ENCODE data around the gene FKBP14.

FKBP14 gene

GRCh38 chr7:30026229-30027064 lies at the start of gene FKBP14:
FKBP14 (minus strand) TSS chr7:30026702; CDS start chr7:30026508, 194 bp downstream.
- peak; percentile 99 for DNase-seq (ENCODE audit: extremely low read depth, low read depth)
- TF ChIP-seq CTCF (IDR thresholded peaks at IDR 0.05; ENCODE audit: low read depth, low read length) = no peak

GRCh38 chr7:30074422-30075030 lies 48.0 kb upstream of the FKBP14 start:
- no peak for DNase-seq (ENCODE audit: extremely low read depth, low read depth)
- TF ChIP-seq CTCF (IDR thresholded peaks at IDR 0.05; ENCODE audit: low read depth, low read length) = peak; percentile 43

- no peak for TF ChIP-seq CTCF (IDR thresholded peaks at IDR 0.05; ENCODE audit: low read depth, low read length)
- DNase-seq (ENCODE audit: extremely low read depth, low read depth) = no peak
These were observed 46.2 kb upstream of the FKBP14 start for GRCh38 chr7:30072735-30073134.

GRCh38 chr7:30070052-30070451 lies 43.5 kb upstream of the FKBP14 start:
- DNase-seq (ENCODE audit: extremely low read depth, low read depth) = no peak
- no peak for TF ChIP-seq CTCF (IDR thresholded peaks at IDR 0.05; ENCODE audit: low read depth, low read length)

DNA sequence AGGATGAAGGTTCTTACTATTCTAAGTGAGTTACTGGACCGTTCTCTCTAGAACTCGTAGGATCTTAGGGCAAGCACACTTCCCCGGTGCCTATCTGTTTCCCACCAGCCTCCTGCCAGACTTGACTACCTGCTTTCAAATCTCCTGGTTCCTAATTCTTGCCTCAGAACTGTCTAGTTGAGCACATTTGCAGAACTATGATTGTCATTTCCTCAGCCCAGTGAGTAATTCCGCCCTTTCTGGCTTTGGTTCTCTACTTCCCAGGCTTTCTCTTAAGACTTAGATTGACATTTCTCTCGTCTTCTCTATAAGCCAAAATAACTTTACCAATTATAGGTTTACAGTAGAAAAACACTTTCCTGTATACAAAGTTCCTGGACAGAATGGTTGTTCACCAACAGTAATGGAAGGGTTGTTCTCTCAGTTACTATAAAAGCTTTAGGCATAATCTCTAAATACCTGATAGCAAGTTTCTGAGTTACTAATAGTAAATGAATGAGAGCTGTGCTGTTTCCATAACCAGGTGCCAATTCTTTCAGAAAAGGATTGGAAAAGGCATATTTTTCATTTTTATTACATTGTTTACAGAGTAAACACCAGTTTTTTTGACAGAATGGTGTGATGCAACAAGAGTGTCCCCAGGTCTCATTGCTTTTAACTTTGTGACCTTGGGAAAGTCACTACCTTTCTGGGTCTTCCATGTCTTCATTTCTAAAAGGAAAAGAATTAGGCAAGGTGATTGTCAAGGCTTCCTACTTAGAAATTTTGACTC lies 42.8 kb upstream of the FKBP14 start:
- DNase-seq (ENCODE audit: extremely low read depth, low read depth) = no peak
- no peak for TF ChIP-seq CTCF (IDR thresholded peaks at IDR 0.05; ENCODE audit: low read depth, low read length)

DNA sequence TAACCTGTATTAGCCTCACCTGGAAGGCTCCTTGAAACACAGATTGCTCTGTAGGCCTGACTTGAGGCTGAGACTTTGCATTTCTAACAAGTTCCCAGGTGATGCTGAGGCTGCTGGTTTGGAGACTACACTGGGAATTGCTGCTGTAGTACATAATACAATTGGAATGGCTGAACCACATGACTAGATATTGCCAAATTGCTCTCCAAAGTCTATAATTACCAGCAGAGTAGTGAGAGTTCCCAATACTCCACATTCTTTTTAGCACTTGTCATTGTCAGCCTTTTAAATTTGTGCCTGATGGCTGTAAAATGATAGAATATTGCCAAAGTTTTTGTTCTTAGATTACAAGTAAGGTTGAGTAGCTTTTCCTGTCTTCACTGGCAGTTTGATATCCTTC lies 41.6 kb upstream of the FKBP14 start:
- DNase-seq (ENCODE audit: extremely low read depth, low read depth) = peak; percentile 59
- TF ChIP-seq CTCF (IDR thresholded peaks at IDR 0.05; ENCODE audit: low read depth, low read length) = no peak

DNA sequence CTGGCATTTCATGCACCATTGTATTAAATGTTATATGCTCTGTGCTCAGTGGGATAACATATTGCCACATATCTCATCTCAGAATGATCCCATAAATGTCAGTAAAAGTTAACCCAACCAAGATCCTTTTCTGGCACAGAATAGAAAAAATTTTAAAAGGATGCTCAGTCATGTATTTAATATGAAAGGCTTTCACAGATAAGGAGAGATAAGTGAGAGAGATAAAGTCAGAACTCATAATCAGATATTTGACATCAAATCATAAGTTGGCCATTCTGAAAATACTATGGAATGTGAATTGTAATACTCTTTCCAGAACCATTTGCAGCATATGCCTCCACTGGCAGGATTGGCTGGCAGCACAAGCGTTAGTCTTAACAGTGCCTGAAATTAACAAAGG lies 40.2 kb upstream of the FKBP14 start:
- no peak for DNase-seq (ENCODE audit: extremely low read depth, low read depth)

More for the DNA sequence above, 40.2 kb upstream of the FKBP14 start:
- TF ChIP-seq CTCF (IDR thresholded peaks at IDR 0.05; ENCODE audit: low read depth, low read length) = no peak

All from AG09319 (cell line).